BJ (cell line): ENCODE results near the gene A4GNT. TPM values are rescaled to one million over a fixed set of nuclear protein-coding genes. Genes with fewer than 3 reads are reported as not detected.
"Not testable (repeated sequence)": the region's sequence is repeated elsewhere in the genome, so short reads cannot be mapped to it uniquely, and the experiment has no call there.

Experiments
- CTCF ChIA-PET: fragments of 350-600 bp; formaldehyde crosslinking; extraction: SDS; loops from one replicate; lab custom pipeline; 2021; ENCODE audit warnings: antibody characterized with exemption, inconsistent platforms; lab: Yijun Ruan, JAX
- POLR2A ChIA-PET: fragments of 300-600 bp; sonication (Branson Sonifier 250); formaldehyde crosslinking; extraction: SDS; loops from one replicate; lab custom pipeline; 2021; ENCODE audit warnings: antibody characterized with exemption; lab: Charles Lee
- DNase-seq: peaks from one replicate; pipeline ENCODE4 v3.0.0-alpha.2; 2011; ENCODE audit warnings: low read depth
- H3K27me3 ChIP-seq: 2 replicates; pipeline ENCODE4 v1.6.0; 2011; ENCODE audit warnings: low read length; ENCODE audit not compliant: control insufficient read depth, insufficient read depth
- H3K36me3 ChIP-seq: 2 replicates; pipeline ENCODE4 v1.5.1; 2011; ENCODE audit warnings: low read length; ENCODE audit not compliant: control insufficient read depth, insufficient read depth
- H3K4me3 ChIP-seq: 2 replicates; pipeline ENCODE4 v1.5.1; 2011; ENCODE audit warnings: low read depth, mild to moderate bottlenecking, control low read depth, low read length
- polyA plus RNA-seq: library from polyadenylated mRNA; depleted of rRNA; stranded (reverse); fragments of >200 nt; gene quantifications from 2 replicates; pipeline ENCODE4 v1.2.3, GENCODE V29; 2011
- TF ChIP-seq, protein P1 (sequence below): IDR thresholded peaks from 2 replicates; pipeline ENCODE4 v1.5.1; 2011; ENCODE audit warnings: low read depth, mild to moderate bottlenecking, control low read depth, inconsistent platforms, low read length, moderate library complexity; ENCODE audit not compliant: insufficient read depth

The A4GNT gene
- polyA plus RNA-seq, 1 experiment = not detected

DNA sequence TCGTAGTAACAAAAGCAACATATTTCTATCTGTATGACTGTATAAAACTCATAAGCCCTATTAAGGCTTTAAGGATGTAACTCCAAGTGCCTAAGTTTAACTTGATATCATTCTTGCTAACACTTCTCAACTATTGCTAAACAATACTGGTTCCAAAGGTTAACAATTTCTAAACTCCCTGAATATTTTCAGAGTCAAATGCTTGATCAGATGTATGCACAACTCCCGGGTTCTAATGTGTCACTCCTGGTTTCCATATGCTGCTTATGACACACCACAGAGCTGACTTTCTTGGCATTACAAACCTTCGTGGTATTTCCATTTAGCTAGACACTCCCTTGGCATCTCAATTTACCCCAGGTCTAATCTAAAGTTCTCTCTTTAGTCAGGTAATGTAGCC lies 43.1 kb downstream of the A4GNT start:
- H3K4me3 ChIP-seq = no peak overlapping the region
- CTCF ChIA-PET = interaction anchor here (1.2 to 1.8 kb wide), 3 partner anchors 19 to 29 kb away, joined by 3 to 4 read pairs (median 3); no protein-coding TSS in a partner anchor

DNA sequence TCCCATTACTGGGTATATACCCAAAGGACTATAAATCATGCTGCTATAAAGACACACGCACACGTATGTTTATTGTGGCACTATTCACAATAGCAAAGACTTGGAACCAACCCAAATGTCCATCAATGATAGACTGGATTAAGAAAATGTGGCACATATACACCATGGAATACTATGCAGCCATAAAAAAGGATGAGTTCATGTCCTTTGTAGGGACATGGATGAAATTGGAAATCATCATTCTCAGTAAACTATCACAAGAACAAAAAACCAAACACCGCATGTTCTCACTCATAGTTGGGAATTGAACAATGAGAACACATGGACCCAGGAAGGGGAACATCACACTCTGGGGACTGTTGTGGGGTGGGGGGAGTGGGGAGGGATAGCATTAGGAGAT lies 46.4 kb downstream of the A4GNT start:
- H3K4me3 ChIP-seq, DNase-seq, CTCF ChIA-PET, POLR2A ChIA-PET, H3K27me3 ChIP-seq: not testable (repeated sequence)
- peaks cover 18% of the 10 kb centered on the region for H3K36me3 ChIP-seq

More for the DNA sequence above, 43.1 kb downstream of the A4GNT start:
- POLR2A ChIA-PET = interaction anchor here (0.6 kb wide), 1 partner anchor 26 kb away, joined by 5 read pairs; the partner anchor contains the start of gene DZIP1L
- Histone ChIP-seq H3K36me3 (peaks cover 16% of the 10 kb centered on the region), H3K27me3 (no peaks in the 10 kb centered on the region)
- DNase-seq = no peak
- TF ChIP-seq, protein P1, sequence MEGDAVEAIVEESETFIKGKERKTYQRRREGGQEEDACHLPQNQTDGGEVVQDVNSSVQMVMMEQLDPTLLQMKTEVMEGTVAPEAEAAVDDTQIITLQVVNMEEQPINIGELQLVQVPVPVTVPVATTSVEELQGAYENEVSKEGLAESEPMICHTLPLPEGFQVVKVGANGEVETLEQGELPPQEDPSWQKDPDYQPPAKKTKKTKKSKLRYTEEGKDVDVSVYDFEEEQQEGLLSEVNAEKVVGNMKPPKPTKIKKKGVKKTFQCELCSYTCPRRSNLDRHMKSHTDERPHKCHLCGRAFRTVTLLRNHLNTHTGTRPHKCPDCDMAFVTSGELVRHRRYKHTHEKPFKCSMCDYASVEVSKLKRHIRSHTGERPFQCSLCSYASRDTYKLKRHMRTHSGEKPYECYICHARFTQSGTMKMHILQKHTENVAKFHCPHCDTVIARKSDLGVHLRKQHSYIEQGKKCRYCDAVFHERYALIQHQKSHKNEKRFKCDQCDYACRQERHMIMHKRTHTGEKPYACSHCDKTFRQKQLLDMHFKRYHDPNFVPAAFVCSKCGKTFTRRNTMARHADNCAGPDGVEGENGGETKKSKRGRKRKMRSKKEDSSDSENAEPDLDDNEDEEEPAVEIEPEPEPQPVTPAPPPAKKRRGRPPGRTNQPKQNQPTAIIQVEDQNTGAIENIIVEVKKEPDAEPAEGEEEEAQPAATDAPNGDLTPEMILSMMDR = no peak

DNA sequence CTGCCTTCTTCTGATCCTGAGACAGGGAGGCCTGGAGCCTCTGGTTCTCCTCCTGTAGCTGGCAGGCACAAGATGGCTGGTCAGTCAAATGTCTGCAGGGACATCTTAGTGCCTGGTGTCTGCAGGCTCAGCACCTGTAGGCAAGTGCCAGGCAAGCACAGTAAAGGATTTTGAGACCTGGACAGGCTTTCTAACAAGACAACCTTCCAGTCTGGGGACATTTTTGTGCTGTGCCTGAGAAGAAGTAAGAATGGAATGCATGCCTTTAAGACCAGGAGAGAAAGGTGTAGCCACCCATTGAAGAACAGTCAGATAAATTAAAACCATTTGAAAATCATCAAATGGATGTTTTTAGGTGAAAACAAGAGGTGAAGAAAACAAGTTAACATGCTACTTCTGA lies 48.0 kb downstream of the A4GNT start:
- DNase-seq = no peak
- ChIA-PET POLR2A (no interaction called here), CTCF (interaction anchor here (0.6 to 1.2 kb wide), 2 partner anchors 15 to 89 kb away, joined by 3 to 4 read pairs; no protein-coding TSS in a partner anchor)
- Histone ChIP-seq H3K27me3 (no peaks in the 10 kb centered on the region), H3K4me3 (no peak overlapping the region), H3K36me3 (peaks cover 15% of the 10 kb centered on the region)
- TF ChIP-seq, protein P1 = no peak

DNA sequence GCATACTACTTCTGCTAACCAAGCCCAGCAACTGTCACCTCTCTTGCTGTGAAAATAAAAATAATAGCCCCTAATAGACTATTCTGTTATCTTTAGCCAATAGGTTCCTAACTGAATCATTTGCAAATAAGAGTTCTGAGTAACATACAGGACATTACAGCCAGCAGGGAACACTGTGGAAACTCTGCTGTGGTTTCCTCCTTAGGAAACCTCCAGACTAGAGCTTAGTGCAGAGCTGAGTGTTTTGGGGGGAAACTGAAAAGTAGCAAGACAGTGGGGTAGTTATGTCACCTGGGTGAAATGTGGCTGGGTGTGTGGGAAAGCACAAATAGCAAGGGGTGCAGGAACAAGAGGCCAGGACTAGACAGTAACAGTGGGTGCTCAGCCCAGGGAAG lies 49.2 kb downstream of the A4GNT start:
- no peak for DNase-seq
- TF ChIP-seq, protein P1 = no peak
- ChIA-PET CTCF (interaction anchor here (0.5 to 4.6 kb wide), 9 partner anchors 12 to 341 kb away, joined by 3 to 30 read pairs (median 3); partner anchors contain the start of genes DZIP1L and MRAS), POLR2A (interaction anchor here (1.7 kb wide), 1 partner anchor 33 kb away, joined by 4 read pairs; the partner anchor contains the start of gene DZIP1L)
- no peaks in the 10 kb centered on the region for H3K27me3 ChIP-seq
- H3K4me3 ChIP-seq = no peak overlapping the region
- H3K36me3 ChIP-seq = peaks cover 12% of the 10 kb centered on the region

DNA sequence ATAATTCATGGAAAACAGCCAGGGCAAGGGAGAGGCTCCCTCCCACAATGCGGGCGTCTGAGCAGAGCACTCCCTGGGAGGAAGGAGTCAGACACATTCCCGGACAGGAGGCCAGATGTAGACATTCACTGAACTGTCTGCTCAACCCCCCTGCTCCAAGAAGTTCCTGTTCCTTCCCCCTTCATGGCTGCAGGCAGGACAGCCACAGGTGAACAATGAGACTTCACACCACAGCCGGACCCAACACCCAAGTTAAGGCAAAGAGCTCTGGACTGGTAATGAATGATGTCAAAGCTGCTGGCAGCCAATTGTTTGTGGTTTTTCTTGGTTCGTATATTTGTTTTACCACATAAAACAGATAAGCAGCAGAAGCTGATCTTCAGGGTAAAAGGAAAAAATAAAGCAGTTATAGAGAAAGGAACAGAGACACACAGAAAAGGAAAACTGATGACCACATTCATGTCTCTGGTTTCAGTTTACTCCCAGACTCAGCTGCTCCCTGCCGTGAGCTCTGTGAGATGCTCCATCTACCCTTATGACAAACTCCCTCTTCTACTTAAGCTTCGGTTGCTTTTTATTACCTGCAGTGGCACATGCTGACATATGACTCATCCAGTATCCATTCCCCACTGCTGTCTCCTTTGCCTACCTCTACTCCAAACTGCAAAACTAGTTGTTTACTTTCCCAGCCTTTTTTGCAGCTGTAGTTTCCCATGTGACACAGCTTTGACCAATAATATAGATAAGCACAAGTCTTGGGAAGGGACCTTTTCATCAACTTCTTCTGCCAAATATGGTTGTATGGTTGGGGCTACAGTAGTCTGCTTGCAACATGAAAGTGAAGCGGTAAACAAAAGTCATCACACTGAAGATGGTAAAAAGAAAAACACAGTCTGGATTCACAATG lies 49.9 kb downstream of the A4GNT start:
- CTCF ChIA-PET = interaction anchor here (0.6 to 4.6 kb wide), 8 partner anchors 12 to 266 kb away, joined by 3 to 30 read pairs (median 3); partner anchors contain the start of genes DZIP1L and MRAS
- Histone ChIP-seq H3K4me3 (peak overlapping the region; percentile 14), H3K27me3 (no peaks in the 10 kb centered on the region), H3K36me3 (peaks cover 8% of the 10 kb centered on the region)
- POLR2A ChIA-PET = interaction anchor here (0.6 to 1.7 kb wide), 2 partner anchors 33 to 50 kb away, joined by 4 to 5 read pairs; partner anchors contain the start of genes A4GNT and DZIP1L
- TF ChIP-seq, protein P1 = no peak
- peak; percentile 72 for DNase-seq
